HG03571 (cell line): ENCODE data around the gene KCNJ6.
"Not testable (repeated sequence)": the region's sequence is repeated elsewhere in the genome, so short reads cannot be mapped to it uniquely, and the experiment has no call there.

Source experiments
- ATAC-seq: cut with Tn5 transposase; IDR thresholded peaks from one replicate; pipeline ENCODE4 v1.9.1; 2021; ENCODE audit not compliant: unreplicated experiment

The KCNJ6 gene

DNA sequence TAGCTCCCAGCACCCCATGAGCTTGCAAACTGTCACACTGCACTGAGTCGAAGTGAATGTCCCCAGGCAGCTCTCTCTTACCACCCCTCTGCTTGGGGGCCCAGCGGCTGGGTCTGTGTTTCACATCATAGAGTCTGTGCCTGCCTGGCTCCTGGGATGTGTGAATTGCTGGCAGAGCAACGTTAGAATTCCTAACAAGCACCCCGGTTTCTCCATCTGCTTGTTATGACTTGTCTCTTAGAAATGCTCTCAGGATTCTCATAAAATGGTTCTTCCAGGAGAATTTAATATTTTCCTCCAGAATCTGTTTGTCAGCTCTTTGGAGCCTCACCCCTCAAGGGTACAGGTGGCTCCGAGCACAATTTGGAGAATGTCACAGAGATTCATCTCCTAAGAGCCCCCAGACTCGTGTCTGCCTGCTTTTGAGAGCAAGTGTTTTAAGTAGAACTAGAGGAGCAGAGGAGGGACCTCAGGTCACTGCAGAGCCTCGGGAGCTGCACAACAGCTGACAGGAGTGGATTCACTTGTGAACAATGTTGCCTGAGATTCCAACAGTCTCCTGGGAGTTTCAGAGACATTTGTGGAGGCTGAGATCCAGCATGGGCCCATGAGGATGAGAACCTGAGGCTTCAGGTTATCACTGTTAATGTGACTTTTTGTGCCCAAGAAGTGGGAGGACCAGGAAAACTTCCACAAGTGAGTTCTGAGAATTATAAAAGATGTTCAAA, 131.5 kb downstream of the KCNJ6 start:
- no peak for ATAC-seq

GRCh38 chr21:37783016-37783415, 133.2 kb downstream of the KCNJ6 start:
- ATAC-seq, result no peak

DNA sequence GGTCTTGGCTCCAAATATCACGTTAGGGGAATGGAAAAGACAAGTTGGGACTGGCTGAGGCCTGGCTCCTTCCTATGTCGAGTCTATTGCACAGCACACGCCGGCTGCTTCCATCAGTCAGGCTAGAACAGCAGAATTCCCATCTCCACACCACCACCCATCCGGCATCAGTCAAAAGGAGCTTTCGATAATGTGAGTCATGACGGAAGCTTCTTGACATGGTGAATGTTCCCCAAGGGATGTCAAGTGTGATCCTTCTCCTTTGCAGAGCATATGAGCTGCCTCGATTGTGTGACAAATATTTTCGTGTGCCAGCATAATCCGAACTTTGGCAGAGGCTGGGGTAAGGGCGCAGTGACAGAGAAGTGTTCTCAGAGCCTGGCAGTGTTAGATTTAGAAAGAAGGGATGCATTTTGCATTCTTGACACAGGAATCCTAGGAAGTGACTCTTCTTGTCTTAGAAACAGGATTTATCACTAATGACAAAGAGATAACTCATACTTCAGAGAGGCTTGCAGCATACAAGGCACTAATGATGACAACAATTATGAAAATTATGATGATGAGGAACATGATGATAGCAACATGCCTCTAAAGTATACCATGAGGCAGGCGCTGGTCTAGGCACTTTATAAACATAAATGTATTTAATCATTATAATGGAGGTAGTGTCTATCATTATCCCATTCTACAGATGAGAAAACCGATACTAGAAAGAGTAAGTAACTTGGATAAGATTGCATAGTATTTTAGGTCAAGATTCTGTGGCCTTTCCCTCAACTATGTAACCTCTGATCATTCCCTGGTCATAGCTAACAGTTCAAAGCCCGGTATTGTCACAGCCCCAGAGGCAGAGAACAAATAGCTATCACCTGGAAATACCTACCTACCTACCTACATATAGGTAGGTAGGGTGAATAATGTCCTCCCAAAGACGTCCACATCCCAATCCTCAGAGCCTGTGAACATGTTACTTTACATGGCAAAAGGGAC, 135.0 kb downstream of the KCNJ6 start:
- ATAC-seq, result no peak

GRCh38 chr21:37771181-37771580, 145.1 kb downstream of the KCNJ6 start:
- no peak for ATAC-seq

- no peak for ATAC-seq
Observed at GRCh38 chr21:37770461-37770860, 145.8 kb downstream of the KCNJ6 start.

DNA sequence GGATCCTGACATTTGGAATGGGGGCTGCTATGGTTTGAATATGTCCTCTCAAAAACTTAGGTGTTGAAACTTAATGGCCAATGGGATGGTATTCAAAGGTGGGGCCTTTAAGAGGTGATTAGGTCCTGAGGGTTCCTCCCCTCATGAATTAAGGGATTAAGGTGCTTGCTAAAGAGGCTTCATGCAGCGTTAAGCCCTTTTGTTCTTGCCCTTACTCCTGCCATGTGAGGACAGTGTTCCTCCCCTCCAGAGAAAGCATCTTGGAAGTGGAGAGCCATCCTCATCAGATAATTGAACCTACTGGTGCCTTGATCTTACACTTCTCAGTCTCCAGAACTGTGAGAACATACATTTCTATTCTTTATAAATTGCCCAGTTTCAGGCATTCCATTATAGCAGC, 146.6 kb downstream of the KCNJ6 start:
- no peak for ATAC-seq

DNA sequence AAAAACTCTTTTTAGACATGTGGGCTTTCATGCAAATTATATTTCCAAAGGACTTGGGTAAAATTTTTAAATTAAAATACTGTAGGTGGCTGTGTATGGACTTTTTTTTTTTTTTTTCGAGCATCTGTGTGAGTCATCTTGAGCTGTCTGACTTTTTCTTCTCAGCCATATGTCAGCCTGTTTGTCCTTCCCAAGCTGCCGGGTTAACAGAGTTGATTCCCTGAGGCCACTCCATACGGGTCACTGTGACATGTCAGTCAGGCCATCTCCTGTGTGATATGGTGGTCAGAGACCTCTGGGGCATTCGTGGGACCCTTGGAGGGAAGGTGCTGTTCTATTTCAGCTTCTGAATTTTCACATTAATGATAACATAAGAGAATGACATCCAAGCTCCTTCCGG, 148.3 kb downstream of the KCNJ6 start:
- ATAC-seq, result no peak

DNA sequence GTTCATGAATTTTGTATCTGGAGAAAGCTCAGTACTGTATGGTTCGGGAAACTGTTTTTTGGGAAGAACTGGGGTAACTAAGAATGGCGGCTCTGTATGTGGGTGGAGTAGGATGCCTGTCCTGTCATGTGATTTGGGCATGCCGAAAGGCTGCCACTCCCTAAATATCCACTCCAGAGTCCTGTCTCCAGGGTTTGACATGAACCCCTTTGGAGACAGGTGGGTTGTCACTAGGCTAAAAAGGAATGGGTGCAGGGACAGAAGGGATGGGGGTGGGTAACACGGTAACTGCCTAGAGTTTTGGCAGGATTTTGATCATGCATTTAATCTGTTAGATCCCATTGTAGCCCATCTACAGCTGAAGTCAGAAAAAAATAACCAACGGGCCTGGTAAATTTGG, 150.1 kb downstream of the KCNJ6 start:
- ATAC-seq, result no peak

GRCh38 chr21:37765221-37765900, 150.9 kb downstream of the KCNJ6 start:
- ATAC-seq, result no peak

DNA sequence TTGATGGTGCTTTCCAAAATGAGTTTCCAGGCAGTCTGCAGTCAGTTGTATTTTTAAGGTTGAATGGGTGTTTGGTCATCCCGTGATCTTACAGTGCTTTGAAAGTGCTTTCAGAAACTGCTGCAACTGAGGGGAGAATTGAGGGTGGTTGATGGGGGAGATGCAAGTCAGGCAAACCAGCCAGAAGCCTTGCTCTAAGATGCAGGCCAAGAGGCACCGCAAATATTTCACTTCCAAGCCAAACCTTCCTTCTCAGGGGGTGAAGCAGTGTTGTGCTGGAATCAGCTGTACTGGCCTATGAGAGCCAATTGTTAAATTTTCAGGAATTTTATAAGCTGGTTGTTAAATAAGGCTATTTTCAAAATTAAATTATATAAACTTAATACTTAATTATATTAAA, 151.6 kb downstream of the KCNJ6 start:
- ATAC-seq, result no peak

DNA sequence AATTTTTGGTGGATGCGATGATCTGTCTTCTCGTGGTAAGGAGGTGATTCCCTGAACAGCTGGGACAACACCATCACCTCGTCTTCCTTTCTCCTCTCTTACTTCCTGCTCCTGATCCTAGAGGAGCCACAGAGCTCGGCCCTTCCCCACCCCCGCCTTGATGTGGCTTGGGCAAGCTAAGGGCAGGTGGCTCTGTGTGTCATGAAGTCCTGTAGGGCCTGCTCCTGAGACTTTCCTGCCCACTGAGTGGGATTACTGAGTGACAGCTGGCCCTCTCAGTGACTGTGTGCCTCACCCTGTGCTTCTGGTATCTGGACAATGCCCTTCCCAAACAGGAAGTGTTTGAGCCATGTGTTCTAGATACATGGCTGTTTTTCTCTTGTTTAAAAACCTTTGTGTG, 153.0 kb downstream of the KCNJ6 start:
- ATAC-seq, result no peak

DNA sequence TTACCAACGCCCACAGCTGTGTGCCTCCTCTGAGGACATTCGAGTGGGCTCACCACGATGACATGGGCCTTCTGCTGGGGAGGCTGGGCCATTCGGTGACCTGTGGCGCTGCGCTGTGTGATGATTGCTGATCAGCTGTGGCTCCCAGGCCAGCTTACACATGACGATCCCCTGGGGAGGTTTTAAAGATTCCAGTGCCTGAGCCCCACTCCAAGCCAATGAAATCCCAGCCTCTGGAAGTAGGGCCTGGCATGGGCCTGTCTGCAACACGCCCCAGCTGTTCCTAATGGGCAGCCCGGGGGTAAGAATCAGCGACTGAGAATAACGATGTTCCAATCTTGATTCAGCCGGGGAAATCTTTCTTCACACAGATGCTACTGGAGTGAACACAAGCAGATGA, 153.7 kb downstream of the KCNJ6 start:
- no peak for ATAC-seq

DNA sequence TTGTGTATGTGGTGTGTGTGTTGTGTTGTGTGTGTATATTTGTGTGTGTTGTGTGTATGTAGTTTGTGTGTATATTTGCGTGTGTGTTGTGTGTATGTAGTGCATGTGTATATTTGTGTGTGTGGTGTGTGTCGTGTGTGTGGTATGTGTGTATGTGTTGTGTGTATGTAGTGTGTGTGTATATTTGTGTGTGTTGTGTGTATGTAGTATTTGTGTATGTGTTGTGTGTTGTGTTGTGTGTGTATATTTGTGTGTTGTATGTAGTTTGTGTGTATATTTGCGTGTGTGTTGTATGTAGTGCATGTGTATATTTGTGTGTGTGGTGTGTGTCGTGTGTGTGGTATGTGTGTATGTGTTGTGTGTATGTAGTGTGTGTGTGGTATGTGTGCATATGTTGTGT, 154.9 kb downstream of the KCNJ6 start:
- ATAC-seq, result not testable (repeated sequence)

DNA sequence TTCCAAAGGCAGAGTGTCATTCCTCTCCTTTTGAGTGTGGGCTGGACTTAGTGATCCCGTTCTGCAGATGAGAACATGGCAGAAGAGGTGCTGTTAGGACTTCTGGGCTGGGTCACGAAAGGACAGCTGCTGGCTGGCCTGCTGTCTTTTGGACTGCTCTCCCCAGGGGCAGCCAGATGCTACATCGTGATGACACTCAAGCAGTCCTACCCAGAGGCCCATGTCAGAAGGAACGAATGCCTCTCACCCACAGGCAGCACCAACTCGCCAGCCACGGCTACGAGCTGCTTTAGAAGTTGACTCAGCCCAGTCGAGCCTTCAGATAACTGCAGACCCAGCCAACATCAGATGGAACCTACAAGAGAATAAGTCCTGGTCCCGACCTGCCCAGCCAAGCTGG, 156.5 kb downstream of the KCNJ6 start:
- no peak for ATAC-seq

- ATAC-seq, result no peak
Observed at GRCh38 chr21:37758982-37759381, 157.3 kb downstream of the KCNJ6 start.

GRCh38 chr21:37757606-37758376, 158.5 kb downstream of the KCNJ6 start:
- ATAC-seq, result no peak

- no peak for ATAC-seq
Observed at GRCh38 chr21:37753122-37753599, 163.1 kb downstream of the KCNJ6 start.

GRCh38 chr21:37751268-37751975, 164.8 kb downstream of the KCNJ6 start:
- no peak for ATAC-seq

- no peak for ATAC-seq
Observed at GRCh38 chr21:37749132-37749531, 167.1 kb downstream of the KCNJ6 start.

DNA sequence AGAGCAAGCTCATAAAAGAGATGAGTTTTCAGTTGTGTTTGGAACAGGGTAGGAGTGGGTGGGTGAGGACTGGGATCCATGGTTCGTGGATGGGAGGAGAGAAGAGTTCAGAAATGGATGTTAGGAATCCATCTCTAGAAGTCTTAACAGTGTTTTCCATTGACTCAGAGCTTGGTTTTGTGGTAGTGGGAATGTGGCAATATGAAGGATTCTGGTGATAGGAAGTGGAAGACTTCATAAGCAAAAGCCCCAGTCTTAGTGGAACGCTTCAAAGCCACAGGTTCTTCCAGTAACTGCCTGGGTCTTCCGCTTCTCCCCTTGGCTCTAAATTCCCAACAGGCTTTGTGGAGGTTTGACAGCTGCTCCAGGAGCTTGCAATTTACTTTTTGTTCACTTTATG, 167.9 kb downstream of the KCNJ6 start:
- no peak for ATAC-seq
